Measurements from ENCODE around the gene CD160. TPM values are rescaled to one million over a fixed set of nuclear protein-coding genes. Genes with fewer than 3 reads are reported as not detected.

The CD160 gene
- total RNA-seq, 1 experiment from 2014 or later, result not detected

DNA sequence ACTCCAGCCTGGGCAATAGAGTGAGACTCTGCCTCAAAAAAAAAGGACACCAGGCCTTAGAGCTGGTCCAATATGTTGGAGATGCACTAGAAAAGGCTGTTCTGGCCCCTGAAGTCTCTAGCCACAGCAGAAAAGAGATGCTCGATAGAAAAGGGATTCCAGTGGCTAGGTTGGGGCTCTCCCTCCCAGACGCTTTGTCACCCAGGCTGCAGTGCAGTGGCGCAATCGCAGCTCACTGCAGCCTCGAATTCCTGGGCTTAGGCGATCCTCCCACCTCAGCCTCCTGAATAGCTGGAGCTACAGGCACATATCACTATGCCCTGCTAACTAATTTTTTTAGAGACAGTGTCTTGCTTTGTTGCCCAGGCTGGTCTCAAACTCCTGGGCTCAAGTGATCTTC lies 30.4 kb upstream of the CD160 start:
- Histone ChIP-seq H2BK120ac (ENCODE audit: low read depth, low read length, poor library complexity, severe bottlenecking) (no peak overlapping the region), H2BK12ac (ENCODE audit: insufficient read length, low read depth, low read length) (no peak overlapping the region), H3K9me3 (ENCODE audit: control insufficient read depth, low read depth, low read length) (no peaks in the 10 kb centered on the region), H3K79me2 (ENCODE audit: insufficient read depth, low read length) (no peaks in the 10 kb centered on the region), H2AFZ (ENCODE audit: low read length) (no peak overlapping the region), H3K23ac (ENCODE audit: insufficient read length, low read depth, low read length) (no peak overlapping the region), H3K4ac (ENCODE audit: low read depth, low read length) (no peak overlapping the region), H3K18ac (ENCODE audit: insufficient read length, low read depth, low read length) (no peak overlapping the region), H3K9ac (ENCODE audit: extremely low read depth, insufficient read length, low read length) (no peak overlapping the region), H3K27ac (ENCODE audit: insufficient read length, low read depth, low read length) (no peak overlapping the region), H3K79me1 (ENCODE audit: insufficient read depth, low read depth, low read length, poor library complexity, severe bottlenecking) (no peaks in the 10 kb centered on the region), H3K4me1 (ENCODE audit: insufficient read depth, low read length) (0 out of 2 replicates have a peak, but pooled peaks cover 2% of the 10 kb centered on the region), H3K23me2 (ENCODE audit: insufficient read length, low read depth, low read length, poor library complexity, severe bottlenecking) (no peaks in the 10 kb centered on the region), H3K27me3 (ENCODE audit: insufficient read depth, low read length) (no peaks in the 10 kb centered on the region), H4K8ac (replicated peaks; ENCODE audit: insufficient read length, low read depth, low read length) (no peak overlapping the region), H3K56ac (ENCODE audit: insufficient read length, low read depth, low read length) (no peak overlapping the region), H4K20me1 (ENCODE audit: control insufficient read depth, insufficient read depth, insufficient read length) (no peaks in the 10 kb centered on the region), H2BK20ac (ENCODE audit: low read depth, low read length, poor library complexity, severe bottlenecking) (no peak overlapping the region), H3T11ph (ENCODE audit: low read length) (no peak overlapping the region), H4K5ac (ENCODE audit: insufficient read length, low read depth, low read length) (no peak overlapping the region), H2AK5ac (ENCODE audit: insufficient read length, low read length) (no peak overlapping the region), H3K14ac (ENCODE audit: insufficient read depth, low read length) (no peak overlapping the region), H4K91ac (ENCODE audit: insufficient read length, low read depth, low read length) (no peak overlapping the region), H2BK15ac (ENCODE audit: low read depth, low read length) (no peak overlapping the region), H2BK5ac (ENCODE audit: insufficient read length, low read length) (no peak overlapping the region), H3K4me2 (ENCODE audit: insufficient read depth, insufficient read length, low read length) (no peak overlapping the region)
- no peak for DNase-seq
- Mint-ChIP-seq H3K4me1 (peaks cover 12 to 17% of the 10 kb centered on the region in 2 experiments), H3K36me3 (ENCODE audit: insufficient read depth in 1 of 3, low read depth in 3 of 3) (peaks cover 0 to 3% (median 0%) of the 10 kb centered on the region in 3 experiments; a peak in 1 of 7 replicates), H3K9me3 (no peaks in the 10 kb centered on the region), H3K4me3 (no peak overlapping the region), H3K27me3 (ENCODE audit: low read depth) (peaks cover 5% of the 10 kb centered on the region), H3K27ac (no peak overlapping the region)
- no CpG with 5 or more reads among the region's 6 CpGs for WGBS (ENCODE audit: extremely low coverage, insufficient read length, low lambda C conversion rate)
- no peak for TF ChIP-seq CTCF (conservative IDR thresholded peaks at IDR 0.05)
